Activated T-helper 1 cell treated with anti-CD3 and anti-CD28 coated beads, Interleukin-12 subunit alpha, Interleukin-12 subunit beta, Interleukin-2, Interleukin-4 antibody, amounts not matched to agents 30 ng/mL and 10 ng/mL and 1 ng/mL, durations not matched to agents 14 hours and 24 hours and 36 hours (primary cell): ENCODE measurements around the gene C3. TPM values are rescaled to one million over a fixed set of nuclear protein-coding genes. Genes with fewer than 3 reads are reported as not detected.

Experiments used
- DNase-seq: peaks from one replicate; pipeline ENCODE4 v3.0.0; 2021; ENCODE audit warnings: low spot score
- H3K27ac Mint-ChIP-seq: one replicate; pipeline ENCODE4 v1.8.0; 2021; ENCODE audit warnings: mild to moderate bottlenecking, mixed read lengths
- H3K27me3 Mint-ChIP-seq: one replicate; pipeline ENCODE4 v1.8.0; 2022; ENCODE audit warnings: mild to moderate bottlenecking, moderate library complexity, mixed read lengths; ENCODE audit not compliant: insufficient read depth
- H3K36me3 Mint-ChIP-seq: one replicate; pipeline ENCODE4 v1.8.0; 2021; ENCODE audit warnings: low read depth, mixed read lengths
- H3K4me1 Mint-ChIP-seq: one replicate; pipeline ENCODE4 v1.8.0; 2021; ENCODE audit warnings: low read depth, mixed read lengths
- H3K4me3 Mint-ChIP-seq: one replicate; pipeline ENCODE4 v1.8.0; 2021; ENCODE audit warnings: mild to moderate bottlenecking, moderate library complexity, mixed read lengths
- H3K9me3 Mint-ChIP-seq: one replicate; pipeline ENCODE4 v1.8.0; 2021; ENCODE audit warnings: mixed read lengths
- intact Hi-C: fragments of 100-400 bp; cut with micrococcal nuclease; formaldehyde crosslinking; loops from one replicate; pipeline ENCODE4 v1.15.1; 2024
- total RNA-seq: library from RNA; stranded (reverse); gene quantifications from 2 replicates; pipeline ENCODE4 v1.2.3, GENCODE V29; 2022

C3 gene
- total RNA-seq, 1 donor from 2014 or later = 6.1 TPM

GRCh38 chr19:6740589-6741343 is 20.3 kb upstream of the C3 start:
- Mint-ChIP-seq H3K27ac (peak overlapping the region; percentile 63), H3K27me3 (no peaks in the 10 kb centered on the region), H3K4me1 (peaks cover 39% of the 10 kb centered on the region), H3K9me3 (no peaks in the 10 kb centered on the region), H3K36me3 (peaks cover 32% of the 10 kb centered on the region), H3K4me3 (peak overlapping the region; percentile 87)
- intact Hi-C loops = no loop called here
- no peak for DNase-seq

DNA sequence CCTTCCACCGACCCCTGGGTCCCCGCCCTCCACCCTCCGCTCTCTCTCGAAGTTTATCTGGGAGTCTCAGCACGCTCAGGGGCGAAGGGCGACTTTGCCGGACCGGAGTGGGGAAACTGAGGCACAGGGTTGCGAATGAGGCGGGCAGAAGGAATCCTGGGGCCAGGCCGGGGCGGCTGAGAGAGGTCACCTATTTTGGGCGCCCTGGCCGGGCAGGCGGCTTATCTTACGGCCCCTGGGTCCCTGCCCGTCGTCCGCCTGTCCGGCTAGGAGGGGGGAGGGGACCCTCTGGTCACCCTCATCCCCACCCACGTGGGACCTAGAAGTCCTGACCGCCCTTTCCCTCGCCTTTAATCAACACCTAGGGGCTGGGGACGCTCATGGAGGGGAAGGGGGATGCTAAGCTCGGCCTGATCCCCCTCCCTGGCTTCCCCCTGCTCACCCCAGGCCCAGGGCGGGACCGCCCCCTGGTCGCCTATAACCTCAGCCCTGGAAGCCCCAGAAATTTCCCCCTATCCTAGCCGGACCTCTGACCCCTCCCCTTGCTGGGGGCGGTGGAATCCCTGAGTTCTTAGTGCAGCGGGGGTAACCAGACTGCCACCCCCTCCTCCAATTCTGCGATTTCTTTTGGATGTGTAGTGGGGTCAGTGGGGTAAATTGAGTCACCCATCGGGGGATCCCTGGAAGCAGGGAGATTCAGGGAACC is 19.6 kb upstream of the C3 start:
- Mint-ChIP-seq H3K9me3 (no peaks in the 10 kb centered on the region), H3K27me3 (no peaks in the 10 kb centered on the region), H3K4me3 (peak overlapping the region; percentile 87), H3K27ac (peak overlapping the region; percentile 63), H3K4me1 (peaks cover 42% of the 10 kb centered on the region), H3K36me3 (peaks cover 26% of the 10 kb centered on the region)
- no peak for DNase-seq
- intact Hi-C loops = loop anchor here (1.0 to 5.0 kb wide), 4 partner anchors 32 to 367 kb away; partner anchors contain the start of genes ALKBH7, TNFSF9 and VAV1

- H3K27ac Mint-ChIP-seq = peak within 1 kb of the TSS; percentile 99
- peak; percentile 77 for DNase-seq
- H3K27me3 Mint-ChIP-seq = no peaks in the 10 kb centered on the region
- intact Hi-C loops = loop anchor here (1.0 to 5.0 kb wide), 4 partner anchors 33 to 367 kb away; partner anchors contain the start of genes ALKBH7, TNFSF9 and VAV1
- peaks cover 26% of the 10 kb centered on the region for H3K36me3 Mint-ChIP-seq
- H3K4me3 Mint-ChIP-seq = peak within 1 kb of the TSS; percentile 96
- H3K4me1 Mint-ChIP-seq = peaks cover 42% of the 10 kb centered on the region
- H3K9me3 Mint-ChIP-seq = no peaks in the 10 kb centered on the region
Measured at GRCh38 chr19:6739390-6739882, 19.0 kb upstream of the C3 start, which contains the start of gene TRIP10. Gene TRIP10, plus strand, starts transcription at chr19:6739680. Its CDS starts 82 bp downstream, at chr19:6739762.

DNA sequence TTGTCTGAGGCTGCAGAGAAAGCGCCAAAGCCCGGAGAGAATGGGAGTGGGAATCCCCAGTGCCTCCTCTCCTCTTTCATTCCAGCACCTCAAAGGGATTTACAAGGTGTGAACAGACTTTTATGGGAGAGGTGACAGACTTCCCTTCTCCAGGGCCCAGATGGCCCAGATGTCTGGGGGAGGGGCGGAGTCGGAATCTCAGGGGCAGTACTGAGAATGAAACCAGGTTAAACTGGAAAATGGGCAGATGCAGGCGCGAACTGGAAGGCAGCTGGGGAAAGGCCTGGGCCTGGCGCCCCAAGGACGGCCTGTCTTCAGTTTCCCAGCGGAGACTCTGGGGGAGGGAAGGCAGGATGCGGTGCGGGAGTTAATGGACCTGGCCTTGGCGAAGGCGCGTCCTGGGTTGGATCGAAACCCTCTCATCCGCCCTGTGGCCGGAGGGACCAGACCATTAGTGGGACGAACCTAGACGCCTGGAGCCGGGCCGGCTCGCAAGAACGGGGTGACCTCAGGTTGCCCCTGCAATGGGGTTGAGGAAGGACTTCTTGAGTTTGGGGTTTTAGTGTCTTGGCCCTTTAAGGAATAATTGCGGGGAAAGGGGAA is 18.4 kb upstream of the C3 start:
- H3K36me3 Mint-ChIP-seq = peaks cover 20% of the 10 kb centered on the region
- peaks cover 42% of the 10 kb centered on the region for H3K4me1 Mint-ChIP-seq
- intact Hi-C loops = loop anchor here (1.0 to 5.0 kb wide), 5 partner anchors 33 to 366 kb away; partner anchors contain the start of genes ALKBH7, TNFSF9 and VAV1
- no peaks in the 10 kb centered on the region for H3K9me3 Mint-ChIP-seq
- H3K4me3 Mint-ChIP-seq = peak overlapping the region; percentile 96
- H3K27ac Mint-ChIP-seq = peak overlapping the region; percentile 99
- DNase-seq = no peak
- H3K27me3 Mint-ChIP-seq = no peaks in the 10 kb centered on the region

DNA sequence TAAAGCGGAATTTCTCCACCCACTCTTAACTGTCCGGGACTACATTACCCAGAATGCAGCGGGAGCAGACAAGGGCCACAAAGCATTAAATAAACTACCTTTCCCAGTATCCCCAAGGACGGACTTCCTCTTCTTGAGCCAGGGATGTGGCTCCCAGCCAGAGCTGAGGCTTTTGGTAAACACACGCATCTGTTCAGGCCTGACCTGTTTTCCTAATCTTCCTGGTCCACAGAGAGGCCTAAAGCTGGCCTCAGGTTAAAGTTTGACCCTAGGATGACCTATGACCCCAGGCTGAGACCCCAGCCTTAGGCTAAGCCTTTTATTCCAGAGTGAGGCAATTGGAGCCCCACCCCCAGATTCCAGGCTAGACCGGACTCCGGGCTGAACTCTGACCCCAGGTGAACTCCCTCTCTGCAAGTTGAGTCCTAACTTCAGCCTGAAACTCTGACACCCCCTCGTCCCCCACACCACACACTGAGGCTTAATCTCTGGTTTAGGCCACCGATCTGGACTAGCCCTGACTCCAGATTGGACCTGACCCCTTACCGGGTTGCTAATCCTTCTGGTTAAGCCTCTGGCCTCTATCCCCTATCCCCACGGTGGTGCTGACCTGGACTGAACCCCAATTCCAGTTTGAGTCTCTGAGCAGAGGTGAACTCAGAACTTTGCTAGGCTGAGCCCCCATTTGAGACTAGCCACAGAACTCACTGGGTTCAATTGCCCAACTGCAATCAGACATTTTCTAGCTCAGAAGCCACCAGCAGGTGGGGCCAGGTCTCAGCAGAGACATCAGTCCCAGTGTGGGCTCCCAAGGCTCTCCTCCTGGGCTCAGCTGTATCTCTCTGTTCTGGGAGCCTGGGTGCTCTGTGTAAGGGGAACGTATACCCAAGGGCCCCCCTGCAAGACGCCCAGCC is 17.7 kb upstream of the C3 start:
- Mint-ChIP-seq H3K27ac (peak overlapping the region; percentile 99), H3K4me3 (peak overlapping the region; percentile 96)
- intact Hi-C loops = loop anchor here (1.0 to 5.0 kb wide), 11 partner anchors 15 to 365 kb away; partner anchors contain the start of genes ALKBH7, CD70, SH2D3A and TNFSF9

GRCh38 chr19:6737284-6737872 is 16.9 kb upstream of the C3 start, which contains the start of gene GPR108:
Gene GPR108, minus strand, starts transcription at chr19:6737580. Its CDS starts 4 bp downstream, at chr19:6737576.
- intact Hi-C loops = loop anchor here (1.0 to 5.0 kb wide), 9 partner anchors 16 to 277 kb away; partner anchors contain the start of genes CD70, SH2D3A and TNFSF9
- Mint-ChIP-seq H3K9me3 (no peaks in the 10 kb centered on the region), H3K36me3 (peaks cover 19% of the 10 kb centered on the region), H3K4me1 (peaks cover 42% of the 10 kb centered on the region), H3K4me3 (peak within 1 kb of the TSS; percentile 96), H3K27me3 (no peaks in the 10 kb centered on the region), H3K27ac (peak within 1 kb of the TSS; percentile 99)
- DNase-seq = peak; percentile 100

More for the DNA sequence above, 17.7 kb upstream of the C3 start:
- peaks cover 18% of the 10 kb centered on the region for H3K36me3 Mint-ChIP-seq
- H3K4me1 Mint-ChIP-seq = peaks cover 42% of the 10 kb centered on the region
- H3K27me3 Mint-ChIP-seq = no peaks in the 10 kb centered on the region
- DNase-seq = peak; percentile 70
- H3K9me3 Mint-ChIP-seq = no peaks in the 10 kb centered on the region

DNA sequence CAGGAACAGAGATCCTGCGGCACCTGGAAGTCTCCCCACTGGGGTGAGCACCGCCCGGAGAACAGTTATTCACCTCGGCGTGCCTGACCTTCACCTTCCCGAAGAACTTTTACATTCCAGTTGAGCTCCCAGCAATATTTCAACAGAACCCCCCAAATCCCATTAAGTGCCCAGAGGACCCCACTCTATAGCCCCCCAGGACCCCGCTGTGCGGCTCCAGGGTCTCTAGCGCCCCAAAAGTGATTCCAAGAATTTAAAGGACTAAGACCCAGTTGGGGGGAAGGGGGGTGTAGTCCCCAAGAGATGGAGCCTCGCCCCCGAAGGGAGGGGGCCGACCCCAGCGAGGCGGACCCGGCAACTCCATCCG is 16.4 kb upstream of the C3 start:
- Mint-ChIP-seq H3K9me3 (no peaks in the 10 kb centered on the region), H3K4me3 (peak overlapping the region; percentile 96), H3K36me3 (peaks cover 20% of the 10 kb centered on the region), H3K4me1 (peaks cover 42% of the 10 kb centered on the region), H3K27ac (peak overlapping the region; percentile 99), H3K27me3 (no peaks in the 10 kb centered on the region)
- intact Hi-C loops = loop anchor here (1.0 to 5.0 kb wide), 13 partner anchors 16 to 277 kb away; partner anchors contain the start of genes CD70, SH2D3A, TNFSF14 and TNFSF9
- DNase-seq = no peak

DNA sequence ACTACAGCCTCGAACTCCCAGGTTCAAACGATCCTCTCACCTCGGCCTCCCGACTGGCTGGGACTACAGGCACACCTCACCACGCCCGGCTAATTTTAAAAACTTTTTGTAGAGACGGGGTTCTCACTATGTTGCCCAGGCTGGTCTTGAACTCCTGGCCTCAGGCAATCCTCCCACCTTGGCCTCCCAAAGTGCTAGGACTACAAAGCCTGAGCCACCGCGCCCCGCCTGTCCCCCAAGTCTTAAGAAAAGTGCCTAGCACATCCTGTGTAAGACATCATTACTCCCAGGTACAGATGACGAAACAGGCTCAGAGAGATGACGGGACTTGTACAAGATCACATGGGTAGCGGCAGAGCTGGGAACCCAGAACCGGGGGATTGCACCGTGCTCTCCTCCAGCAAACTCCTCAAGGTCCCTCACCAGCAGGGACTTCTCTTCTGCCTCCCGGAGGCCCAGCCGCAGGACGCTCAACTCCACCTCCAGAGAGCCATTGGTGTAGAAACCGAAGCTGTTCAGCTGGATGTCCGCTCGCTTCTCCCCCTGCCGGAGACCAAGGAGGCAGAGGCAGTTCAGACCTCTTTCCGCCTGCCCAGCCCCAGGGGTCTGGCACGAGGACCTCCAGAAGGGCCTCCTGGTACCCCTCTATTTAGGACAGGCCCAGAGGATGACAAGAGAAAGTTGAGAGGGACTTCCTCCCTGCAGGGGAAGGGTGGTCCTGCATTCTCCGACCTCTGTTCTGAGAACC is 15.9 kb upstream of the C3 start:
- Mint-ChIP-seq H3K4me3 (peak overlapping the region; percentile 96), H3K9me3 (no peaks in the 10 kb centered on the region), H3K27me3 (no peaks in the 10 kb centered on the region), H3K4me1 (peaks cover 37% of the 10 kb centered on the region), H3K36me3 (peaks cover 20% of the 10 kb centered on the region), H3K27ac (peak overlapping the region; percentile 99)
- peak; percentile 72 for DNase-seq
- intact Hi-C loops = loop anchor here (1.0 to 5.0 kb wide), 7 partner anchors 66 to 220 kb away; partner anchors contain the start of genes CD70, TNFSF14 and TNFSF9

DNA sequence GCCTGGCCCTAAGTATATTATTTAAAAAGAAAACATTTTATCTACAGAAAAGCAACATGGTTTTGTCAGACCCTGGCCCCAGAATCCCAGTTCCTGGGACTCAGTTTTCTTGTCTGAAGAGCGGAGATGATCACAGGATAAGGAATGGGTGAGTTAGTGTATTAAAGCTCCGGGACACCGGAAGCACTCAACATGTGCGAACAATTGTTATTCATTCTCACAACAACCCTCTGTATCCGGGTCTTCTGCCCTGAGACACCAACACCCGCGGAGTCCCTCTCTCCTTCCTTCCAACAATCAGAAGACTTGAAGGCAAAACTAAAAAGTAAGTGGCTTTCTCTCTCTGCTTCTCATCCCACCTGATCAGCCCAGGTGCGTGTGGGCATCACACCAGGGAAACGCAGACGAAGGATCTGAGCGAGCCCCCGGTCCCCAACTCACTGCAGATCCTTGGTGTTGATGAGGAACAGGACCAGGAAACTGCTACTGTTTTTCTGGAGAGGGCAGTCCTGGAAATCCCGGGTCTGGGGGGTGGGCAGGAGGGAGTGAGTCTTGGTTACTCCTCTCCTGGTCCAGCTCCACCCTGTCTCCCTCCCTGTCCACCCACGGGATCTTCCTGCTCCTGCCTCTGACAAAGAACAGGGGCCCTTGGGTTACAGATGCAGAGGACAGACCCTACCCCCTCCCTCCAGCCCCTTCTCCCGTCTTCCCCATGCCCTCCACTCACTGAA is 14.9 kb upstream of the C3 start:
- Mint-ChIP-seq H3K4me1 (peaks cover 30% of the 10 kb centered on the region), H3K27me3 (no peaks in the 10 kb centered on the region), H3K36me3 (peaks cover 20% of the 10 kb centered on the region), H3K27ac (peak overlapping the region; percentile 99), H3K9me3 (no peaks in the 10 kb centered on the region), H3K4me3 (peak overlapping the region; percentile 96)
- intact Hi-C loops = loop anchor here (5.0 kb wide), 1 partner anchor 203 kb away; the partner anchor contains the start of gene TNFSF9
- no peak for DNase-seq

DNA sequence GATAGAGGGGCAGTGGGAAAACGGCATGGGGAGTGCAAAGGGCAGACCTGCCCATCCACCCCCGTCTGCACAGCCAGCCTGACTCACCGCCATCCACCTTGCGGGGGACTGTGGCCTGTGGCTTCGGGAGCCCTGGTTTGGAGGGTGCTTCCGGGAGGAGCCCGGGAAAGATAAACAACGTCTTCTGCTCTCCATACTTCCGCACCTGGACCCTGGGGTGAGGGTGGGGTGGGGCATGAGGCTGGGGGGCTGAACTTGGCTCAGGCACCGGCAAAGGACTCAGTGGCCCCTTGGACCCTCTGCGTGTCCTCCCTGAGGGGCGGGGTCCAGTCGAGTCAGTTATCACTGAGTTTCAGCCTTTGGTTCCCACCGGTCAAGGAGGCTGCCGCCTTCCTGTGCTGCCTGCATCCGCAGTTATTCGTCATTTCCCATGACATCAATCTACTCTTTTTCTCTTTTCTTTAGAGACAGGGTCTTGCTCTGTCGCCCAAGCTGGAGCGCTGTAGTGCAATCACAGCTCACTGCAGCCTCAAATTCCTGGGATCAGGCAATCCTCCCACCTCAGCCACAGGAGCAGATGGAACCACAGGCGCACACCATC is 13.7 kb upstream of the C3 start:
- H3K27ac Mint-ChIP-seq = no peak overlapping the region
- H3K36me3 Mint-ChIP-seq = peaks cover 27% of the 10 kb centered on the region
- DNase-seq = no peak
- H3K27me3 Mint-ChIP-seq = no peaks in the 10 kb centered on the region
- peak overlapping the region; percentile 19 for H3K4me3 Mint-ChIP-seq
- peaks cover 27% of the 10 kb centered on the region for H3K4me1 Mint-ChIP-seq
- H3K9me3 Mint-ChIP-seq = no peaks in the 10 kb centered on the region
- intact Hi-C loops = no loop called here
